ENCODE measurements around the gene TMEM208. TPM values are rescaled to one million over a fixed set of nuclear protein-coding genes. Genes with fewer than 3 reads are reported as not detected.

Gene TMEM208
- total and polyA plus RNA-seq, 4 donors: 22.3 to 140 (median 70.2) TPM

- Histone ChIP-seq H3K36me3 (ENCODE audit: control insufficient read depth in 4 of 4, insufficient read depth in 3 of 4, low read depth in 1 of 4, low read length in 3 of 4) (peaks cover 2 to 30% (median 8%) of the 10 kb centered on the region in 4 donors), H3K27me3 (ENCODE audit: control insufficient read depth in 4 of 4, insufficient read depth in 4 of 4, low read length in 3 of 4) (no peaks in the 10 kb centered on the region), H3K4me3 (ENCODE audit: low read depth in 1 of 3, low read length in 3 of 3) (no peak overlapping the region), H3K9me3 (ENCODE audit: control insufficient read depth in 4 of 4, low read length in 3 of 4) (no peaks in the 10 kb centered on the region), H3K4me1 (ENCODE audit: control insufficient read depth in 4 of 4, insufficient read depth in 4 of 4, low read length in 3 of 4) (peaks cover 2 to 19% (median 7%) of the 10 kb centered on the region in 4 donors), H3K9ac (ENCODE audit: low read depth in 1 of 2, low read length in 2 of 2) (no peak overlapping the region), H3K27ac (ENCODE audit: low read depth in 1 of 2, low read length in 2 of 2) (no peak overlapping the region)
- no peak for TF ChIP-seq FOXA2 (IDR thresholded peaks at IDR 0.05)
- TF ChIP-seq REST (IDR thresholded peaks at IDR 0.05): no peak
- TF ChIP-seq FOXA1 (IDR thresholded peaks at IDR 0.05): no peak
- TF ChIP-seq HNF4A (conservative IDR thresholded peaks at IDR 0.05): no peak
- TF ChIP-seq YY1 (IDR thresholded peaks at IDR 0.05): no peak
- no peak for TF ChIP-seq RXRA (IDR thresholded peaks at IDR 0.05)
- TF ChIP-seq HNF4G (IDR thresholded peaks at IDR 0.05): no peak
- TF ChIP-seq JUND (IDR thresholded peaks at IDR 0.05): no peak
- TF ChIP-seq ZBTB33 (IDR thresholded peaks at IDR 0.05): no peak
- no peak for TF ChIP-seq ATF3 (IDR thresholded peaks at IDR 0.05)
- TF ChIP-seq NR2F2 (IDR thresholded peaks at IDR 0.05): no peak
- TF ChIP-seq SP1 (IDR thresholded peaks at IDR 0.05): no peak
- TF ChIP-seq, protein P1, sequence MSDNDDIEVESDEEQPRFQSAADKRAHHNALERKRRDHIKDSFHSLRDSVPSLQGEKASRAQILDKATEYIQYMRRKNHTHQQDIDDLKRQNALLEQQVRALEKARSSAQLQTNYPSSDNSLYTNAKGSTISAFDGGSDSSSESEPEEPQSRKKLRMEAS (IDR thresholded peaks at IDR 0.05): no peak
- TF ChIP-seq EGR1 (IDR thresholded peaks at IDR 0.05; ENCODE audit: low read depth in 2 of 2): no peak
- no peak for TF ChIP-seq RAD21 (IDR thresholded peaks at IDR 0.05)
- TF ChIP-seq CTCF (IDR thresholded peaks at IDR 0.05; ENCODE audit: low read depth, low read length, missing input control): no peak
- TF ChIP-seq TAF1 (conservative IDR thresholded peaks at IDR 0.05): no peak
- TF ChIP-seq GABPA (IDR thresholded peaks at IDR 0.05 in 1 of 2, conservative IDR thresholded peaks at IDR 0.05 in 1 of 2): no peak
- WGBS: 95% methylated on average over 23 of the region's 23 CpGs
- DNase-seq (ENCODE audit: low spot score): no peak
Measured at GRCh38 chr16:67202956-67203493, 23.9 kb upstream of the TMEM208 start.
